ENCODE measurements around the gene MST1. TPM values are rescaled to one million over a fixed set of nuclear protein-coding genes. Genes with fewer than 3 reads are reported as not detected.
"Not testable (repeated sequence)": the region's sequence is repeated elsewhere in the genome, so short reads cannot be mapped to it uniquely, and the experiment has no call there.

Gene MST1
- total RNA-seq, 1 experiment from 2014 or later, result 0.33 TPM

DNA sequence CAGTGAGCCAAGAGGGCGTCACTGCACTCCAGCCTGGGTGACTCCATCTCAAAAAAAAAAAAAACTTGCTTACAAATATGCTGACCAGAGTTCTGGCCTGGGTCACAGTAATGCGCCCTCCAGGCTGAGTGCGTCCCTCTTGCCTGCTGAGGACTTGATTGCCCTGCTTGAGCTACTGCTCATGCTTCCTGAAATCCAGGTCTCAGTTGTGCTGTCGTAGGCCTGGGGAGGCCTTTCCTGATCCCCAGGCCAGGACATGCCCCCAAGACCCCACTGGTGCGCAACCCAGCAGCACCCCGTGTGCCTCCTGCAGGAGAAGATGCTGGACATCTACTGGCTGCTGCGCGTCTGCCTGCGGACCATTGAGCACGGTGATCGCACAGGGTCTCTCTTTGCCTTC is 22.9 kb upstream of the MST1 start:
- H3K36me3 ChIP-seq, result no peaks in the 10 kb centered on the region
- H3K9me3 ChIP-seq, result no peaks in the 10 kb centered on the region
- no peaks in the 10 kb centered on the region for H3K27me3 ChIP-seq
- no peak for DNase-seq
- H3K4me3 ChIP-seq, result no peak overlapping the region

- no peaks in the 10 kb centered on the region for H3K9me3 ChIP-seq
- DNase-seq, result no peak
- H3K36me3 ChIP-seq, result no peaks in the 10 kb centered on the region
- H3K4me3 ChIP-seq, result no peak overlapping the region
- H3K27me3 ChIP-seq, result no peaks in the 10 kb centered on the region
Observed at GRCh38 chr3:49711489-49711888, 22.2 kb upstream of the MST1 start.

DNA sequence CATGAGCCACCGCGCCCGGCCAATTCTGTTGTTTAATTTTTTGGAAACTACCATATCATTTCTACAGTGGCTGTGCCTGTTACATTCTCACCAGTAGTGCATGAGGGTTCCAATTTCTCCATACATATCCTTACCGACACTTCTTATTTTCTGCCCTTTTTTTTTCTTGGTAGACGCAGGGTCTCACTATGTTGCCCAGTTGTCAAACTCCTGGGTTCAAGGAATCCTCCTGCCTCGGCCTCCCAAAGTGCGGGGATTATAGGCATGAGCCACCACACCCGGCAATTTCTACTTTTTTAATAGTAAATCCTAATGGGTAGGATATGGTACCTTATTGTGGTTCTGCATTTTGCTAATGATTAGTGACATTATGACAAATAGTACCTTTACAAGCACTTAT is 20.6 kb upstream of the MST1 start:
- no peak for DNase-seq
- Histone ChIP-seq H3K4me3 (no peak overlapping the region), H3K27me3 (no peaks in the 10 kb centered on the region), H3K36me3 (no peaks in the 10 kb centered on the region), H3K9me3 (no peaks in the 10 kb centered on the region)

DNA sequence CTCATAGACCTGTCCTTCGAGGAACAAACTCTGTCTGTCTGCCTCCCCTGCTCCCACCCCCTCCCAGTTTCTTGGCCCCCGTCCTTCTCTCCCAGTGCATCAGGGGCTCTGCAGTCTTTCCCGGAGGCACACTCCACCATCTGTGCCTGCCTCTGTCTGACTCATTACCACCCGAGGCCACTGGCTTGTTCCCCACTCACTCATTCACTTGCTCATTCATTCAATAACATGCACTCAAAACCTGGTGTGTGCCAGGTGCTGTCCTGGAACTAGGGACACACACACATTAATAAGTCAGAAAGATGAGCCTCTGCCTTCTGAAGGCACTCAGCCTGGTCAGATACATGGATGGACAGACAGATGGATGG is 17.8 kb upstream of the MST1 start:
- H3K27me3 ChIP-seq, result no peaks in the 10 kb centered on the region
- H3K4me3 ChIP-seq, result no peak overlapping the region
- no peaks in the 10 kb centered on the region for H3K36me3 ChIP-seq
- no peaks in the 10 kb centered on the region for H3K9me3 ChIP-seq
- peak; percentile 57 for DNase-seq

DNA sequence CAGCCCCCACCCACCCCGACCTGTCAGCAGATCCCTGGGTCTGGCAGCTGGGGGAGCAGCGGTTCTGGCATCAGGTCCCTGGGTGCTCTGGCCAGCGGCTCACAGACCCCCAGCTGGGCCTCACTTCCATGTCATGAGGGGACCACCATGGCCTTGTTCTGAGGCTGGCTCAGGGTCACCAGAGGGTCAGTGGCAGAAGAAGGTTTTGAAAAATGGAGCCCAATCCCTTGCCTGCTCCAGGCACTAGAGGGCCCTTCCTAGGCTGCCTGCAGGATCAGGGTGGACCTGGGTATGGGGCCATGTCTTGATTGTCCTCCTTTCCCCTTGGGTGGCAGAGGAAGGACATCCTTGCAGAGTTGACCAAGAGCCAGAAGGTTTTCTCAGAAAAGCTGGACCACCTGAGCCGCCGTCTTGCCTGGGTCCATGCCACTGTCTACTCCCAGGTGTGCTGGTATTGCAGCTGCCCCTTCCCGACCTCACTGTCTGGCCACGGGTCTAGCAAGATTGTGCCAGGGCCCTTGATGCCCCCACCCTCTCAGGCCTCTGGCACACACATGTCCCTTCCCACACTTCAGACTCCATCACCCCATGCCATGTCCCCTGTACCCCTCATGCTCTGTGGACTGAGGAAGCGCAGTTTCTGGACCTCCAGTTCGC is 17.3 kb upstream of the MST1 start:
- H3K36me3 ChIP-seq, result no peaks in the 10 kb centered on the region
- no peak overlapping the region for H3K4me3 ChIP-seq
- no peak for DNase-seq
- no peaks in the 10 kb centered on the region for H3K9me3 ChIP-seq
- H3K27me3 ChIP-seq, result no peaks in the 10 kb centered on the region

GRCh38 chr3:49705390-49705960 is 16.2 kb upstream of the MST1 start:
- Histone ChIP-seq H3K36me3 (no peaks in the 10 kb centered on the region), H3K27me3 (no peaks in the 10 kb centered on the region), H3K9me3 (no peaks in the 10 kb centered on the region), H3K4me3 (no peak overlapping the region)
- no peak for DNase-seq

DNA sequence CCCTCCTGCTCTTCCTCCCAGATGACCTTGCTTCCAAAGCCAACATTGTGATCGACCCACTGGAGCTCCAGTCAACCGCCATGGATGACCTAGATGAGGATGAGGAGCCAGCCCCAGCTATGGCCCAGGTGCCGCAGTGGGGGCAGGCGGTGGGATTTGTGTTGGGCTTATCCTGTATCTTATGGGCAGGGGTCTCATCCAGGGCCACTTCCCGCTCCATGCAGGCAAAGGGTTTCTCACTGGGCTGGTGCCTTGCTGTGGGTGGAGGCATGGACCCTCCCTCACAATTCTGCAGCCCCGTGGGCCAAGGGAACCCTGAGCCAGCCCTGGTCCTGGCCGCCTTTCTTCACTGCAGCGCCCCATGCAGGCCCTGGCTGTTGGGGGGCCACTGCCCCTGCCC is 15.4 kb upstream of the MST1 start:
- Histone ChIP-seq H3K9me3 (no peaks in the 10 kb centered on the region), H3K36me3 (no peaks in the 10 kb centered on the region), H3K27me3 (no peaks in the 10 kb centered on the region), H3K4me3 (no peak overlapping the region)
- DNase-seq, result no peak

GRCh38 chr3:49703956-49704355 is 14.7 kb upstream of the MST1 start:
- DNase-seq, result no peak
- no peaks in the 10 kb centered on the region for H3K36me3 ChIP-seq
- H3K27me3 ChIP-seq, result no peaks in the 10 kb centered on the region
- no peaks in the 10 kb centered on the region for H3K9me3 ChIP-seq
- H3K4me3 ChIP-seq, result no peak overlapping the region

DNA sequence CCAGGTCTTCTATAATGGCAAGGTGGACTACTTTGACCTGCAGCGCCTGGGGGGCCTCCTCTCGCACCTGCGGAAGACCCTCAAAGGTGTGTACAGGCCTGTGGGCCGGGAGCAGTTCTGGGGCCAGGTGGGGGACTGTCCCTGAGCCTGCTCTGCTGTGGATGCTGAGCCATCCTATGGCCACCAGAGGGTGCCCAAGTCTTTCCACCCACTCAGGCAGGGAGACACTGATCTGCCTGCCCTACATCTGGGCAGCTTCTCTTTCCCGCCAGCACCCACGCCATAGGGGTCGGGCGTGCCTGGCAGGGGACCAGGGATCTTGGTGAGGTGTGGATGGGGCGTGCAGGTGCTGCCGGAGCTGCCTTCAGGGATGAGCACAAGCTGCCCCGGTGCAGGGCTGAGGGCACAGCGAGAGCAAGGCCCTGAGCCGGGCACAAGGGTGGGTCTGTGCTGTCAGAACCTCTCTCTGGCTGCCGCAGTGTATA is 14.2 kb upstream of the MST1 start:
- no peaks in the 10 kb centered on the region for H3K36me3 ChIP-seq
- DNase-seq, result peak; percentile 49
- H3K27me3 ChIP-seq, result no peaks in the 10 kb centered on the region
- H3K9me3 ChIP-seq, result no peaks in the 10 kb centered on the region
- H3K4me3 ChIP-seq, result no peak overlapping the region

- no peaks in the 10 kb centered on the region for H3K27me3 ChIP-seq
- no peaks in the 10 kb centered on the region for H3K36me3 ChIP-seq
- H3K9me3 ChIP-seq, result no peaks in the 10 kb centered on the region
- no peak overlapping the region for H3K4me3 ChIP-seq
- DNase-seq, result no peak
Observed at GRCh38 chr3:49702672-49703071, 13.4 kb upstream of the MST1 start.

GRCh38 chr3:49701388-49702077 is 12.3 kb upstream of the MST1 start:
- Histone ChIP-seq H3K4me3 (no peak overlapping the region), H3K36me3 (no peaks in the 10 kb centered on the region), H3K27me3 (no peaks in the 10 kb centered on the region), H3K9me3 (no peaks in the 10 kb centered on the region)
- no peak for DNase-seq

- DNase-seq, result no peak
- Histone ChIP-seq H3K36me3 (no peaks in the 10 kb centered on the region), H3K4me3 (no peak overlapping the region), H3K9me3 (no peaks in the 10 kb centered on the region), H3K27me3 (no peaks in the 10 kb centered on the region)
Observed at GRCh38 chr3:49700453-49701128, 11.3 kb upstream of the MST1 start.

GRCh38 chr3:49700014-49700413 is 10.7 kb upstream of the MST1 start:
- Histone ChIP-seq H3K9me3 (no peaks in the 10 kb centered on the region), H3K4me3 (no peak overlapping the region), H3K36me3 (no peaks in the 10 kb centered on the region), H3K27me3 (no peaks in the 10 kb centered on the region)
- no peak for DNase-seq

- no peaks in the 10 kb centered on the region for H3K9me3 ChIP-seq
- no peaks in the 10 kb centered on the region for H3K36me3 ChIP-seq
- H3K27me3 ChIP-seq, result no peaks in the 10 kb centered on the region
- no peak for DNase-seq
- H3K4me3 ChIP-seq, result no peak overlapping the region
Observed at GRCh38 chr3:49699281-49699979, 10.2 kb upstream of the MST1 start.

- H3K36me3 ChIP-seq, H3K27me3 ChIP-seq, H3K4me3 ChIP-seq, H3K9me3 ChIP-seq, DNase-seq: not testable (repeated sequence)
Observed at GRCh38 chr3:49695350-49696015, 6.2 kb upstream of the MST1 start.

DNA sequence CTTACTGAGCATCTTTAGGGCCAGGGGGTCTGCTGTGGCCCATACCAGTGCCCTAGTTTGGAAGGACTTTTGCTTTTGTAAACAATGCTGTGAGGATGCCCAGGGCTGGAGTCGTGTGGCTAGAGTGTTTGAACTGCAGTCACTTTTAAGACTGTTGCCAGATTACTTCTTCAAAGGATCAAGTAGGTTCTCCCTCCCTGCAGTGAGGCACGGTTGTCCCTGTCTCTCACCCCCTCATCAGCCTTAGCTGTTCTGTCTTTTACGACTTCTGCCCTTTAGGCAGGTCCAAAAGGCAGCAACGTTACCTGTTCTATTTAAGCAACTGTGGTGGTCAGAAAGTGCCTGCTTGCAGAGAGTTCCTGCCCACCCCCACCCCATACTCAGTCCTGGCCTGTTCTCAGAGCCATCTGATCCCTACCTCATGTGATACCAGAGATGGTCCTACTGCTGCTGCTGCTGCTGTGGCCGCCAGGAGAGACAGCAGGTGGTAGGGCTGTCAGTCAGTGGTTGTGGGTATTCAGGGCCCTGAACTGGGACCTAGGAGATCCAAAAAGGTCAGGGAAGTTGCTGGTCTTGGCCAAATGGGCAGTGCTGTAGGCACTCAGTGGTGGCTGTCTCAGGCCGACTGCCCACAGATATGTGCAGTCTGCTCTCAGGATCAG is 5.3 kb upstream of the MST1 start:
- not testable (repeated sequence) for DNase-seq, H3K4me3 ChIP-seq, H3K36me3 ChIP-seq, H3K9me3 ChIP-seq, H3K27me3 ChIP-seq
